GM18508 (cell line): Measurements from ENCODE around the gene TPCN2.
"Not testable (repeated sequence)": the region's sequence is repeated elsewhere in the genome, so short reads cannot be mapped to it uniquely, and the experiment has no call there.

ENCODE experiments used
- ATAC-seq: cut with Tn5 transposase; IDR thresholded peaks from one replicate; pipeline ENCODE4 v1.9.1; 2021; ENCODE audit warnings: moderate number of reproducible peaks; ENCODE audit not compliant: insufficient read depth, unreplicated experiment

TPCN2 gene

GRCh38 chr11:69048694-69049489 is at the start of gene TPCN2:
TSS of gene TPCN2 (plus strand) at chr11:69048932. CDS start at chr11:69048998, 66 bp downstream.
- ATAC-seq = peak; percentile 44

DNA sequence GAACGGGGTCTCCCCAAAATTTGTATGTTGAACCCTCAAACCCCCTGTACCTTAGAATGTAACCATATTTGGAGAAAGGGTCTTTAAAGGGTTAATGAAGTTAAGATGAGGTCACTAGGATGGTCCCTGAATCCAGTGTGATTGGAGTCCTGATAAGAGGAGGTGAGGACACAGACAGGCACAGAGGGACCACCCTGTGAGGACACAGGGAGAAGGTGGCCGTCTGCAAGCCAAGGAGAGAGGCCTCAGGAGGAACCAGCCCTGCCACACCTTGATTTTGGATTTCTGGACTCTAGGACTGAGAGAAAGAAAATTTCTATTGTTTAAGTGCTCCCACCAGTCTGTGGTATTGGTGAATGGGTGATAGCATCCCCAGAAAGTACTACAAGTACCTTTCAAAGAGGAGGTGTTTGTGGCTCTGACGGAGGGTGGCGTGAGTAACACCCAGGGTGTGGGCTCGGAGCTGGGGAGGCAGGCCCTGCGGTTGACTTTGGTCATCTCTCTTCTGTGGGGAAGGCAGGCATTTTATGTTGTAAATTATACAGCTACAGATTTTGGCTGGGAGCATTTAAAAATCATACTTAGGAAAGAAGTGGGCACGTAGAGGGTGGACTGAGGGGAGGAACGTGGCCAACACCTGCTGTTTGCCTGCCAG is 49.5 kb upstream of the TPCN2 start:
- no peak for ATAC-seq

GRCh38 chr11:68999748-69000355 is 48.9 kb upstream of the TPCN2 start:
- ATAC-seq = not testable (repeated sequence)

DNA sequence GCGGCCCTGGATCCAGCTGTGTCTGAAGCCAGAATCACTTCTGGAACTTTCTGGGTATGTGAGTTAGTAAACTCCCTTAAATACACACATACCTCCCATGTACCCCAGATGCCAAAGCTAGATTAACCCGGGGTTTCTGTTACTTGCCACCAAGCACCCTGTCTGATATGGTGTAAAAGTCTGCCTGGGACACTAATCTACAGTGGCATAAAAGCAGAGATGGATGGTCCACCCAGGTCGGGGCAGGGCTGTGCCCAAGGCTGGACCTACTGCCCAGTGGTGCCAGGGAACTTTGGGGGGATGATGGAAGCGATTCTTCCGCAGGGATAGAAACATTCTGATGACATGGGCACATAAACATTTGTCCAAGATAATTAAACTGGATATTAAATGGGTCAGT is 48.3 kb upstream of the TPCN2 start:
- no peak for ATAC-seq

DNA sequence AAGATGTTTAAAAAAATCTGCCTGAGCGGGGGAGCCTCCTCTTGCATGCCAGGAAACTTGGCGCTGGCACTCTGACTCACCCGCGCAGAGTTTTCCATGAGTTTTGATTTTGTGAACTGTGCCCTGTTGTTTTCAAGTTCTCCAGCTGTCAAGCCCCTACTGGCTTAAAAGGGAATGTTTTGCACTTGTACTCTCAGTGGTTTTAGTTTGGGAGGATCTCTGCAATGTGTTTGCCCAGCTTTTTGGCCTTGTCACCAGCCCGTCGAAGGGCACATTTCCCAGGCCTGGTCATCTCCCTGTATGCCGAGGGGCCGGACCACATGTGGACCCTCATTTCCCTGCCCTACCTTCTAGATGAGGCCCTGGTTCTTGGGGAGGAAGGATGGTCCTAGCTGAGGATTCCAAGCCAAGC is 47.9 kb upstream of the TPCN2 start:
- no peak for ATAC-seq

GRCh38 chr11:69001243-69002081 is 47.3 kb upstream of the TPCN2 start:
- ATAC-seq = no peak

GRCh38 chr11:69002110-69002569 is 46.6 kb upstream of the TPCN2 start:
- no peak for ATAC-seq

GRCh38 chr11:69002570-69003231 is 46.0 kb upstream of the TPCN2 start:
- ATAC-seq = no peak

DNA sequence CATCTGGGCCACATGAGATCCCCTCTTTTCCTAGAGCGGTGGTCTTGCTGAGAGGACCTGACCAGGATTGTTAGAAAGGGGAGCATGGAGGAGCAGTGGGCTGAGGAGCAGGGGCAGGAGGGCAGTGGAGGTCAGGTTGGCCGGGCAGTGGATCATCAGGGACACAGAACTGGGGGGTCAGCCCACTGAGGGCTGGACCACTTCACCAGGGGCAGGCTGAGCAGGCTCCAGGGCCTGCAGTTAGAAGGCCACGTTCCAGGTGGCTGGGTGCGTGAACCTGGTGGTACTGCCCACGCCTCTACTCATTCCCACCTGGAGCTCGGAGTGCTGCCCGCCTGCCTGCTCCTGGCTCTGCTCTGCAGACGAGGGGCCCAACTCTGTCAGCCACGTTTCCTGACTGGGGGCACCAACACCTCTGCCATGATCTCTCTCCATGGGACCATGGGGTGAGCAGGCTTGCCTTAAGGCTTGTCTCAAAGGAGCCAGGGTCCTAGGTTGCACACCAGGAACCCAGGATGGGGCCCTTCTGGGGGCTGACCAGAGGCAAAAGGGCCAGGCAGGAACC is 45.3 kb upstream of the TPCN2 start:
- no peak for ATAC-seq

- ATAC-seq = no peak
Observed at GRCh38 chr11:69003866-69004367, 44.8 kb upstream of the TPCN2 start.

GRCh38 chr11:69004411-69005182 is 44.1 kb upstream of the TPCN2 start:
- ATAC-seq = no peak

- no peak for ATAC-seq
Observed at GRCh38 chr11:69005183-69005630, 43.5 kb upstream of the TPCN2 start.

GRCh38 chr11:69005631-69006368 is 42.9 kb upstream of the TPCN2 start:
- no peak for ATAC-seq

DNA sequence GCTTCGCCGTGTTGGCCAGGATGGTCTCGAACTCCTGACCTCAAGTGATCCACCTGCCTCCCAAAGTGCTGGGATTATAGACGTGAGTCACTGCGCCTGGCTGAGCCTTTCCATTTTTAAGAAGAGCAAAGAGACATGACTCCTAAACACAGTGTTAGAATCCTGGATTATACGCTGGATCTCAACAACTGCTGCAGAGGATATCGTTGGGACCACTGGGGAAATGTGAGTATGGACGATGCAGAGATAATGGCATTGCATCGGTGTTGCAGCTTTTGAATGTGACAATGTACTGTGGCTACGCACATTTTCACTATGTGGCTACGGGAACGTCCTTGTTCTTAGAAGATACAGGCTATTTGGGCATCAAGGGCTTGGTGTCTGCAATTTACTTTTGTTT is 41.9 kb upstream of the TPCN2 start:
- ATAC-seq = no peak

DNA sequence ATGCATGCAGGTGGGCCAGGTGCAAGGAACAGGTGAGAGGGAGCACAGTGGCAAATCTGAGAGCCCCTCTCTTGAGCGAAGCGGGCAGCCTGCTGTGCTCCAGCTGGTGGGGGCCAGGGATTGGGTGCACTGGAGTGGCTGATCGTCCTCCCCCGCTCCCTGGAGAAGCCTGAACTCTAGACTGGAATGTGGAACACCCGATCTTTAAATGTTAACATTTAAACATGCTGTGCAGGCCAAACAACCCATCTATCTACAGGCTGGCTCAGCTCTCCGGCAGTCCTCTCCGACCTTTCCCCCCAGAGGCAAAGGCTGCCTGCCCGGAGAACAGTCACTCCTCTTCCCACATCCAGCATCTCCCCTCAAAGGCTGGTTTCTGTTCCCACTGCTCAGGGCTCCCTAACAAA is 40.8 kb upstream of the TPCN2 start:
- no peak for ATAC-seq

DNA sequence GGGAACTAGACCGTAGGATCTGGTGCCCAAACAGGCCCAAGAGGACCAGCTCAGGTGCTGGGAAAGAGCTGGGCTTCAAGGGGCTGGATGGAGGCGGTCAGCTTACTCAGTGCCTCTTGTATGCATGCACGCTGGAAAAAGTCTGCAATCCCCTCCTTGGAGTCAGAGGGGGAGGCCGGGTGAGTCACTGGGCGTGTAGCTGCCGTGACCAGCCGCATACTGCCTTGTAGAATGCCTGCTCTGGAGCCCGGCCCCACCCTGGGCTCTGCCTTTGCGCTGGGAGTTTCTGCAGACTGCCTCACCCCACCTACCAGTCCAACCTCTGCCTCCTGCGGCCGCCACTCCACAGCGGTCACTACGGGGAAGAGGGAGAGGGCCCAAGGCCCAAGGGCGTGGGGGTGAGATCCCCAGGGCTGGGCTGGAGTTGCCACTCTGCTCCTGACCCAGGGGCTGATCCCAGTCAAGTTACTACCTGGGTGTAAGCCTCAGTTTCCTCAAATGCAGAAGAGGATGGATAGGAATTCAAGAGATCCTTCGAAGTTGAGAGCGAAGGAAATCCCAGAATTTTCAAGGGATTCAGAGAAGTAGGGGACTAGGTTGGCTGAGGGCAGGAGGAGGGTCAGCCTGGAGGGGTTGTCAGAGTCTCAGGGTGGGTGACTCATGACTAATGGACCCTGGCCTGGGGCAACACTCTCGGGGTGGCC is 39.8 kb upstream of the TPCN2 start:
- ATAC-seq = no peak
